ENCODE results near the gene CYB561.

DNA sequence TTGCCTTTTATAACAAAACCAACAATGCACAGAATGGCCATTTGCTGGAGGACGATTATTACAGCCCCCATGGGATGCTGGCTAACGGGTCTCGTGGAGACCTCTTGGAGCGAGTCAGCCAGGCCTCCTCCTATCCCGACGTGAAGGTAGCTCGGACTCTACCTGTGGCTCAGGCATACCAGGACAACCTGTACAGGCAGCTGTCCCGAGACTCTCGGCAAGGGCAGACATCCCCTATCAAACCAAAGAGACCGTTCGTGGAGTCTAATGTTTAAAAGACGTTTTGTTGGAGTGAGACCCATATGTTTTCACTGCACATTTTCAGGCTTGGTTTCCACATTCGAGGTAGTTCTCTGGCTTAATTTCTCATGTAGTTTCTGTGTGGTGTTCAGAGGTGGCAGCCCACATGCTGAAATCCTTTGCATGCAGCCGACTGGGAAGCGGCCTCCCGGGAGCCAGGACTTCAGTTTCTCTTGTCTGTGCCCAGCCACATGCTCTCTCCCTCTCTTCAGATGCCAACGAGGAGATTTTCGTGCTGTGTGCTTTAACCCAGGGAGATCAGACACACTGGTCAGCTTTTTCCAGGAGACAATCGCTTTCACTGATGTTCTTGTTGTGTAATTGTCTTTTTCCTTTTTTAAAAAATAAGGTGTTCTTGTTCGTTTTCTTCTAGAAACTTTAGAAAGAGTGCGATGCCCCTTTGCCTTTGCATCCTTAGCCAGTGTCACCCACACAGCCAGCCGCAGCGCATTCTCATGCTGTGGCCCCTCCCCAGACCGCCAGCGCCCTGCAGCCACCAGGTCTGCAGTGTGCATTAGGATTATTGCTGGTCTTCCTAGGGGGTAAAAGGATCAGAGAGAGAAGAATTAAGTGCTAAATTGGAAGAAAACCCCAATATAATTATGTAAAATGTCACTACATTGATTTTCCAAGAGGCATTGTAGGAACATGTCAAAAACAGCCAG, 24.1 kb downstream of the CYB561 start:
- no peak for TF ChIP-seq CTCF (IDR thresholded peaks at IDR 0.05)
- TF ChIP-seq ZFX (IDR thresholded peaks at IDR 0.05; ENCODE audit: borderline replicate concordance) = no peak
